Amygdala (tissue), 56 donors: ENCODE measurements around the gene FBXO10.
A peak's percentile ranks its signal among the peaks of the same experiment; 100 is the strongest.

Experiments
- DNase-seq, 56 donors: peaks; one replicate each; lab custom pipeline; 2025; lab: John Stamatoyannopoulos, UW

The FBXO10 gene

GRCh38 chr9:37555786-37556185, 20.4 kb downstream of the FBXO10 start:
- no peak for DNase-seq

DNA sequence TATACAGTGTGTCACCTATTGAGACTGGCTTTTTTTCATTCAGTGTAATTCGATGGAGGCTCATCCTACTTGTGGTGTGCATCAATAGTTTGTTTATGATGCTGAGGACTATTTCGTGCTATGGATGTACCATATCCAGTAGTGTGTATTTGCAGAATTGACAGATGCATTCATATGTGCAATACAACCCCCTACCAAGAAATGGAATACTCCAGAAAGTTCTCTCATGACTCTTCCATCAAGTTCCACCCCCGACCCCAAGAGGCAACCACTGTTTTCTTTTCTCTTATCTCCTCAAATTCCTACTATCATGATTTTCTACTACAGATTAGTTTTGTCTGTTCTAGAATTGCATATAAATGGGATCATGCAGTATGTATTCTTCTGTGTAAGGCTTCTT, 21.9 kb downstream of the FBXO10 start:
- no peak for DNase-seq

DNA sequence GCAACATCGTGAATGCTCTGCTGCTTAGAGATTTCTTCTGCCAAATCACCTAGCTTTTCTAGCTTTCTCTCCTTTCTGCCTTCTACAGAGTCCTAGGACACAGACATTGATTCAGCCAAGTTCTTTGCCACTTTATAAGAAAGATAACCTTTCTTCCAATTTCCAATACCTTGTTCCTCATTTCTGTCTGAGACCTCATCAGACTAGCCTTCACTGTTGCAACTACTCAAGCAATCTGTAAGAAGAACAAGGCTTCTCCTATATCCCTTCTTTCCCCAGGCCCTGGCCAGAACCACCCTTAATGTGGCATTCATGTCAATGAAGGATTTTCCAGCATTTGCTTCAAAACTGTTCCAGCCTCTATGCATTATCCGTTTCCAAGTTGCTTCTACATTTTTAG, 24.3 kb downstream of the FBXO10 start:
- DNase-seq = no peak

DNA sequence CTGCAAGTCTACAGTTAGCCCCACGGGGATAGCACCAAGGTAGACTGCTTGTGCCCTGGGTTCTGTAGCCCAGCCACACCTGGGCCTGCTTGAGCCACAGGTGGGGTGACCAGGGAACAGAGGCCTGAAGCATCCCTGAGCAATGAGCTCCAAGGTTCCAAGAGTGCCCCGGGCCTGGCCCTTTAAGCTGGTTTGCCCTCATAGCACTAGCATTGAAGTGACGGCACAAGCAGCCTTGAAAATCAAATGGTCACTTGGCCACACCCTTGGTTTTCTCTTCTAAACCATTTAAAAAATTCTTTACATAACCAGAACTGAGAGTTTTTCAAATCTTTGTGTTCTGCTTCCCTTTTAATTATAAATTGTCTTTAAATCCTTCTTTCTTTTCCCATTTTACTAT, 24.7 kb downstream of the FBXO10 start:
- no peak for DNase-seq

GRCh38 chr9:37550781-37551180, 25.4 kb downstream of the FBXO10 start:
- no peak for DNase-seq

DNA sequence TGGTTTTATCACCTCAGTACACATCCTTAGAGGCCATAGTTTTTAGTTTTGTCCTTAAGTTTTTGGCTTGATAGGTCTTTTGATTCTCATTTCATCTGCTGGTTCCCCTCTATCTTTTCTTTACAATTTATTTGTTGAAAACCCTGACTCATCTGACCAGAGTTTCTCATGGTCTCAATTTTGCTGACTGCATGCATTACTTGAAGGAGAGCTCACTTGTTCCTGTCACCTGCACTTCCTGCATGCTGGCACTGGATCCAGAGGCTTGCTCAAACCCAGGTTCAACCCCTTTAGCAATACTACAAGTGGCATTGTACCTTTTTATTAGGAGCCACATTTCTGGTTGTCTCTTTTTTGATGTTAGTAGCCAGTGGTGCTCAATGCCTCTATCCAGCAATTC, 26.7 kb downstream of the FBXO10 start:
- no peak for DNase-seq

DNA sequence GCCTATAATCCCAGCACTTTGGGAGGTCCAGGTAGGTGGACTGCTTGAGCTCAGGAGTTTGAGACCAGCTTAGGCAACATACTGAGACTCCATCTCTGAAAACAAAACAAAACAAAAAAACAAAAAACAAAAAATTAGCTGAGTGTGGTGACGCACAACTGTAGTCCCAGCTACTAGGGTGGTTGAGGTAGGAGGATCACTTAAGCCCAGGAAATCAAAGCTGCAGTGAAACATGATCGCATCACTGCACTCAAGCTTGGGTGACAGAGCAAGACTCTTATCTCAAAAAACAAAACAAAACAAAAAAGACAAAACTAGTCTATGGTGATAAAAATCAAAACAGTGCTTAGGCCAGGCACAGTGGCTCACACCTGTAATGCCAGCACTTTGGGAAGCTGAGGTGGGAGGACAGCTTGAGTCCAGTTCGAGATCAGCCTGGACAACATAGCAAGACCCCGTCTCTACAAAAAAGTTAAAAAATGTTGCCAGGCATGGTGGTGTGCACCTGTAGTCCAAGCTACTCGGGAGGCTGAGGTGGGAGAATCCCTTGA, 28.8 kb downstream of the FBXO10 start:
- DNase-seq = no peak

GRCh38 chr9:37543468-37543867, 32.7 kb downstream of the FBXO10 start:
- DNase-seq = no peak

DNA sequence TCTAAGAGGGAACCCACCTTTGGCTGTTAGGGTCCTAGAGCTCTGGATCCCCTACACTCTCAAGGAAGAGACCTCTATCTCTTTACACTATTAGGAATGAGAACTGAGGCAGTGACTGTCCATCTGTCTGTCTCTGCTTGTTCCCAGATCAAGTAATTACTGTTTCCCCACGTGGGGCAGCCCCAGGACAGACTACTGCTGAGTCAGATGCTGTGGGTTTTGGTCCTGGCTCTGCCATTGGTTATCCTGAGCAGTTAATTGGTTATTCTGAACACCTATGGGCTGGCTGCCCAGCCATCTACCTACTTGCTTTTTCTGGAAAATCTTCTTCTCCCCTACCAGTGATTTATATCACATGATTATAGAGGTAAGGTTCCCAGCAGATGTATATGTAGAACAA, 33.3 kb downstream of the FBXO10 start:
- DNase-seq = no peak

- DNase-seq = no peak
Measured at GRCh38 chr9:37542488-37542887, 33.7 kb downstream of the FBXO10 start.

- DNase-seq = no peak
Measured at GRCh38 chr9:37541465-37541864, 34.7 kb downstream of the FBXO10 start.

DNA sequence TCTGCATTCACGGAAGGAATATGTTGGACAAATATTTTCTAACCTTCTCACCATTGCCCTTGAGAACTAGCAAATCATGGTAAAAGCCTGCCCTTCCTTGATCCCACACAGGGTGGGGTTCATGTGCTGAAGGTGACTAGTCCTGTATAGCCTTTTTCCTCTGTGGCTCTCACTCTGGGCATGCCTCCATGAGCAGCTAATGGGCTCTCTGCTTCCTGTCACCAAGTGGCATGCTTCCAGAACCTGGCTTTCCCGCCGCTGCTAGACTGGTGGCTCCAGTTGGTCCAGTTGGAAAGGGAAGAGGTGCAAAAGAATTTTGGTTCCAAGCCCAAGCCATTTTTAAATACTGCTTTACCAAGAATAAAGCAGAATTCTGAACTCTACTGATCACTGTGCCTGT, 35.5 kb downstream of the FBXO10 start:
- peak in 17 of 56 donors; percentile 1 to 27 (median 5) for DNase-seq

GRCh38 chr9:37539634-37540033, 36.5 kb downstream of the FBXO10 start:
- DNase-seq = no peak

GRCh38 chr9:37538099-37538498, 38.1 kb downstream of the FBXO10 start:
- DNase-seq = no peak

GRCh38 chr9:37534901-37535300, 41.3 kb downstream of the FBXO10 start:
- no peak for DNase-seq

GRCh38 chr9:37534412-37534811, 41.8 kb downstream of the FBXO10 start:
- DNase-seq = no peak

GRCh38 chr9:37531699-37532098, 44.5 kb downstream of the FBXO10 start:
- DNase-seq = no peak

DNA sequence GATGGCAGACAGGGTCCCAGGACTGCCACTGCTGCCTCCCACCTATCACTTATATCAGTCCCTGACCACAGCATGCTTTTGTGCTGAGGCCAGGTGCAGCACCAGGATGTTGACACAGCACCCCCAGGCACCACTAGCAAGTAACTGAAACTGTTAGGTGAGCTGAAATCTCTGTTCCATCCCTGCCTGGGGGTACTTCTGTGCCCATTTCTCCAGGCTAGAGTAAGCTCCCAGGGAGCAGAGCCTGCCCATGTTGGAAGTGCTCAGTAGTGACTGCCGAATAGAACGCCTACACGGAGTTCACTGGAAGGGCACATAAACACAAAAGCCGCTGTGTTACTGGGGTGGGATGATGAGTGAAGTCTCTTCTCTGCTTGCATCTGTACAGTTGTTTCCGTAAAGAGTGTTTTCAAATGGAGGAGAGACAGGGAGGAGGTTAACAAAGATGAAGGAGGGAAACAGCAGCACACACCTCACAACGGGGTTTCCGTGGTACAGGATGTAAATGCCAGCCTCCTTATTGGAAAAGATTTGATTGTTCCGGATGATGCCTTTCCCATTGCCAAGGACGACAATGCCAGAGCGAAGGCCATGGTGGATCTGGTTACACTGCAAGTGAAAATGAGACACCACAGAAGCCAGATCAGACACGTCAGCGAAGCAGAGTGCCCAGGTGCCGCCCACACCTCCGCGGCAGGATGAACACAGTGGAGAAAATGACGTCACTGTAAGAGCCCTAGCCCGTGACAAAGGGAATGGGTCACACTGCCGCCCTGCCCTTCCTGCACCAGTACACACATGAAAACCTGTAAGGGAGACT, 47.3 kb downstream of the FBXO10 start:
- DNase-seq = no peak

DNA sequence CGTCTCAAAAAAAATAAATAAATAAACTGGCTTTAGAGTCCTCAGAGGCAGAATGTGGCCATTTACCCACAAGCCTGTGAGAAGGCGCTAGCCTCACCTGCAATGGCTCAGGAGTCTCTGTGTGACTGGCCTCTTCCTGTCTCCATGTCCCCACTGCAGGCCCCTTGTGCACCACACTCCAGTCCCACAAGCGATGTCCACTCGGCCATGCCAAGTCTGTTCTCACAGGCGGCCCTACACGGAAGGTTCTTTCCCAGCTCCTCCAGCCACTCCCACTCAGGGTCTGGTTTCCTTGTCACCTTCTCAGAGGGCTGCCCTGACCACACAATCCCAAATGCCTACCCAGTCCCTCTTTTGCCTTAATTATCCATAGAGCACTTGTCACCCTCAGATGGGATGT, 52.3 kb downstream of the FBXO10 start:
- DNase-seq = no peak

DNA sequence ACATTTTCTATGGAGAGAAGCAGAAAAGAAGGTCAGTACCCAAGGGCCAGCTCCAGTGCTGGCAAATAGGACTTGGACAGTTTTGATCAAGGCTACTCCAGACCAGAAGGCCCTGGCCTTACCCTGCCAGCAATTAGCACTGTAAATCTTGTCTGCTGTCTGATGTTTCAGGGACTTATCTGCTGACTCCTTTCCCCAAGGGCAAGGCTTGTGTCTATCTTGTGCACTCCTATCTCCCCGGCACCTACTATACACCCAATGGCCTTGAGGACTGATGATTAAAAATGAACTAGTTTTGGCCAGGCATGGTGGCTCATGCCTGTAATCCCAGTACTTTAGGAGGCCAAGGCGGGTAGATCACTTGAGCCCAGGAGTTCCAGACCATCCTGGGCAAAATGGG, 53.2 kb downstream of the FBXO10 start:
- DNase-seq = no peak

GRCh38 chr9:37521111-37521510, 55.1 kb downstream of the FBXO10 start:
- no peak for DNase-seq

DNA sequence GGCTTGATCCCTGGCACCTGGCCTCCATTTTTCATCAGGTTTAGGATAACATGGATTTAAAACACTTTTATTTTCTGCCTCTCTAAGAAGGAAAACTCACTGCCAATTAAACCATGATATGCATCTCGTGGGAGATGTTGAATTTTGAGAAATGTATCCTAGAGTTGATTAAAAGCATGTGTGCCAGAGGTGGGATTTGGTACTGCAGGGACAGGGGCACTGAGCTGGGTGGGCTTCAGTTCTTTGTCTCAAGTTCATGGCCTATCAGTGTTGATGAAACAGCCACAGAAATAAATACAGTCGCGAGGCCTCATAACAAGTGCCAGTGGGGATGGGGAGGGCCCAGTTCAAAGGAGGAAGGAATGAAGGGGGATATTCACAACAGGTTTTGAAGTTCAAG, 55.5 kb downstream of the FBXO10 start:
- DNase-seq = no peak

- no peak for DNase-seq
Measured at GRCh38 chr9:37517923-37518322, 58.3 kb downstream of the FBXO10 start.
